HG03575 (cell line): Measurements from ENCODE around the gene RPRML.
"Not testable (repeated sequence)": the region's sequence is repeated elsewhere in the genome, so short reads cannot be mapped to it uniquely, and the experiment has no call there.

ENCODE experiments used
- ATAC-seq: cut with Tn5 transposase; IDR thresholded peaks from one replicate; pipeline ENCODE4 v1.9.1; 2021; ENCODE audit not compliant: unreplicated experiment, insufficient number of reproducible peaks, low FRiP score; ENCODE audit errors: extremely low read depth

RPRML gene

GRCh38 chr17:46979147-46979863, at the start of gene RPRML:
RPRML (minus strand) TSS chr17:46979253; CDS start chr17:46979007, 246 bp downstream.
- ATAC-seq, result no peak

- not testable (repeated sequence) for ATAC-seq
Observed at GRCh38 chr17:47016966-47017365, 37.9 kb upstream of the RPRML start.

GRCh38 chr17:47013341-47013740, 34.3 kb upstream of the RPRML start:
- no peak for ATAC-seq

GRCh38 chr17:47012457-47012856, 33.4 kb upstream of the RPRML start:
- no peak for ATAC-seq

GRCh38 chr17:47009759-47010594, 30.9 kb upstream of the RPRML start:
- ATAC-seq, result no peak

- no peak for ATAC-seq
Observed at GRCh38 chr17:47004906-47005305, 25.9 kb upstream of the RPRML start.

GRCh38 chr17:47003864-47004263, 24.8 kb upstream of the RPRML start:
- ATAC-seq, result not testable (repeated sequence)

- no peak for ATAC-seq
Observed at GRCh38 chr17:46995841-46996571, 17.0 kb upstream of the RPRML start.

- no peak for ATAC-seq
Observed at GRCh38 chr17:46994993-46995392, 15.9 kb upstream of the RPRML start.

- no peak for ATAC-seq
Observed at GRCh38 chr17:46991617-46992016, 12.6 kb upstream of the RPRML start.

GRCh38 chr17:46989637-46990431, 10.8 kb upstream of the RPRML start:
- ATAC-seq, result no peak

- not testable (repeated sequence) for ATAC-seq
Observed at GRCh38 chr17:46987927-46988326, 8.9 kb upstream of the RPRML start.

- ATAC-seq, result no peak
Observed at GRCh38 chr17:46986366-46986765, 7.3 kb upstream of the RPRML start.

- ATAC-seq, result no peak
Observed at GRCh38 chr17:46984892-46985291, 5.8 kb upstream of the RPRML start.

GRCh38 chr17:46984341-46984740, 5.3 kb upstream of the RPRML start:
- ATAC-seq, result no peak

- no peak for ATAC-seq
Observed at GRCh38 chr17:46983782-46984181, 4.7 kb upstream of the RPRML start.

GRCh38 chr17:46982577-46982976, 3.5 kb upstream of the RPRML start:
- ATAC-seq, result no peak

- ATAC-seq, result no peak
Observed at GRCh38 chr17:46978489-46979146, 435 bp downstream of the RPRML start.
